Mesodermal cell (in vitro differentiated cells): ENCODE data around the gene MRPL36.
A peak's percentile ranks its signal among the peaks of the same experiment; 100 is the strongest.

ENCODE experiments used
- H3K27ac ChIP-seq: 2 replicates; pipeline ENCODE4 v1.7.0; 2013; ENCODE audit warnings: mild to moderate bottlenecking, low read depth, low read length, moderate library complexity; ENCODE audit not compliant: severe bottlenecking
- H3K36me3 ChIP-seq: 2 replicates; pipeline ENCODE4 v1.7.1; 2013; ENCODE audit warnings: mild to moderate bottlenecking, low read length, moderate library complexity; ENCODE audit not compliant: control insufficient read depth, insufficient read depth
- H3K4me1 ChIP-seq: one replicate; pipeline ENCODE4 v1.7.1; 2013; ENCODE audit warnings: mild to moderate bottlenecking, low read length; ENCODE audit not compliant: insufficient read depth, control insufficient read depth, poor library complexity, severe bottlenecking
- H3K4me3 ChIP-seq: 2 replicates; pipeline ENCODE4 v1.7.0; 2013; ENCODE audit warnings: low read length, control low read depth, mild to moderate bottlenecking; ENCODE audit not compliant: insufficient read depth, poor library complexity, severe bottlenecking; ENCODE audit errors: extremely low read depth
- H3K9me3 ChIP-seq: 2 replicates; pipeline ENCODE4 v1.7.1; 2013; ENCODE audit warnings: mild to moderate bottlenecking, low read length, moderate library complexity; ENCODE audit not compliant: control insufficient read depth
- WGBS, 2 experiments: methylation state at CpG; one replicate each; pipeline ENCODE4 v1.1.5; 2013; ENCODE audit warnings: missing lambda C conversion rate in 2 of 2; ENCODE audit not compliant: insufficient coverage in 2 of 2; 5-methylcytosine and 5-hydroxymethylcytosine counted together

Gene MRPL36

GRCh38 chr5:1809416-1810035 lies 9.9 kb upstream of the MRPL36 start:
- H3K9me3 ChIP-seq: no peaks in the 10 kb centered on the region
- H3K27ac ChIP-seq: no peak overlapping the region
- 89 to 91% methylated on average over 24 to 27 of the region's 32 CpGs for WGBS, 2 experiments
- no peak overlapping the region for H3K4me3 ChIP-seq
- peaks cover 87% of the 10 kb centered on the region for H3K36me3 ChIP-seq
- H3K4me1 ChIP-seq: peaks cover 7% of the 10 kb centered on the region

GRCh38 chr5:1808439-1808838 lies 8.8 kb upstream of the MRPL36 start:
- WGBS, 2 experiments: 0 to 40% methylated on average over 1 to 2 of the region's 3 CpGs
- Histone ChIP-seq H3K4me1 (peaks cover 7% of the 10 kb centered on the region), H3K9me3 (no peaks in the 10 kb centered on the region), H3K36me3 (peaks cover 87% of the 10 kb centered on the region), H3K27ac (no peak overlapping the region), H3K4me3 (no peak overlapping the region)

GRCh38 chr5:1807451-1808185 lies 8.0 kb upstream of the MRPL36 start:
- H3K27ac ChIP-seq: no peak overlapping the region
- peaks cover 93% of the 10 kb centered on the region for H3K36me3 ChIP-seq
- H3K4me1 ChIP-seq: no peaks in the 10 kb centered on the region

GRCh38 chr5:1806974-1807373 lies 7.3 kb upstream of the MRPL36 start:
- H3K4me3 ChIP-seq: no peak overlapping the region
- H3K36me3 ChIP-seq: peaks cover 90% of the 10 kb centered on the region
- 83 to 87% methylated on average over 14 to 16 of the region's 16 CpGs for WGBS, 2 experiments
- H3K4me1 ChIP-seq: peaks cover 5% of the 10 kb centered on the region
- no peaks in the 10 kb centered on the region for H3K9me3 ChIP-seq
- no peak overlapping the region for H3K27ac ChIP-seq

More at GRCh38 chr5:1807451-1808185, 8.0 kb upstream of the MRPL36 start:
- 95 to 97% methylated on average over 19 of the region's 20 CpGs for WGBS, 2 experiments
- Histone ChIP-seq H3K9me3 (no peaks in the 10 kb centered on the region), H3K4me3 (no peak overlapping the region)

- Histone ChIP-seq H3K9me3 (no peaks in the 10 kb centered on the region), H3K27ac (no peak overlapping the region), H3K4me1 (peaks cover 6% of the 10 kb centered on the region), H3K4me3 (no peak overlapping the region), H3K36me3 (peaks cover 83% of the 10 kb centered on the region)
- WGBS, 2 experiments: 93 to 95% methylated on average over 12 to 14 of the region's 15 CpGs
Observed at GRCh38 chr5:1806199-1806598, 6.6 kb upstream of the MRPL36 start.

GRCh38 chr5:1805736-1806135 lies 6.1 kb upstream of the MRPL36 start:
- H3K27ac ChIP-seq: no peak overlapping the region
- peaks cover 79% of the 10 kb centered on the region for H3K36me3 ChIP-seq

GRCh38 chr5:1805326-1805725 lies 5.7 kb upstream of the MRPL36 start:
- H3K27ac ChIP-seq: no peak overlapping the region
- H3K4me3 ChIP-seq: no peak overlapping the region
- peaks cover 75% of the 10 kb centered on the region for H3K36me3 ChIP-seq
- WGBS, 2 experiments: 97 to 100% methylated on average over 4 of the region's 4 CpGs
- H3K9me3 ChIP-seq: no peaks in the 10 kb centered on the region
- H3K4me1 ChIP-seq: peaks cover 6% of the 10 kb centered on the region

More at GRCh38 chr5:1805736-1806135, 6.1 kb upstream of the MRPL36 start:
- H3K9me3 ChIP-seq: no peaks in the 10 kb centered on the region
- H3K4me3 ChIP-seq: no peak overlapping the region
- H3K4me1 ChIP-seq: peaks cover 6% of the 10 kb centered on the region
- 96 to 98% methylated on average over 6 to 10 of the region's 10 CpGs for WGBS, 2 experiments

- 96 to 100% methylated on average over 11 to 12 of the region's 15 CpGs for WGBS, 2 experiments
- H3K4me3 ChIP-seq: no peak overlapping the region
- H3K4me1 ChIP-seq: peaks cover 6% of the 10 kb centered on the region
- no peak overlapping the region for H3K27ac ChIP-seq
- no peaks in the 10 kb centered on the region for H3K9me3 ChIP-seq
- H3K36me3 ChIP-seq: peaks cover 63% of the 10 kb centered on the region
Observed at GRCh38 chr5:1804001-1804690, 4.5 kb upstream of the MRPL36 start.

GRCh38 chr5:1803192-1803591 lies 3.6 kb upstream of the MRPL36 start:
- peaks cover 6% of the 10 kb centered on the region for H3K4me1 ChIP-seq
- WGBS, 2 experiments: 100% methylated on average over 1 of the region's 1 CpG
- H3K4me3 ChIP-seq: no peak overlapping the region
- no peak overlapping the region for H3K27ac ChIP-seq
- H3K36me3 ChIP-seq: peaks cover 63% of the 10 kb centered on the region
- no peaks in the 10 kb centered on the region for H3K9me3 ChIP-seq

- no peak overlapping the region for H3K27ac ChIP-seq
- 8% methylated on average over 4 to 5 of the region's 7 CpGs for WGBS, 2 experiments
Observed at GRCh38 chr5:1801967-1802295, 2.3 kb upstream of the MRPL36 start.

More at GRCh38 chr5:1801967-1802295, 2.3 kb upstream of the MRPL36 start:
- Histone ChIP-seq H3K4me1 (peaks cover 6% of the 10 kb centered on the region), H3K4me3 (peak overlapping the region; percentile 65), H3K36me3 (peaks cover 64% of the 10 kb centered on the region), H3K9me3 (no peaks in the 10 kb centered on the region)
